HG03159 (cell line): ENCODE data around the gene CLTRN.

Source experiments
- ATAC-seq: cut with Tn5 transposase; IDR thresholded peaks from one replicate; pipeline ENCODE4 v1.9.1; 2021; ENCODE audit warnings: mild to moderate bottlenecking, moderate library complexity; ENCODE audit not compliant: unreplicated experiment

CLTRN gene

GRCh38 chrX:15579778-15580747 lies 84.5 kb downstream of the CLTRN start:
- ATAC-seq = no peak
